A673 (cell line): ENCODE results near the gene CTU2.

ENCODE experiments used
- EZH2 ChIP-seq: fragments of 200-600 bp; sonication (generic); IDR thresholded peaks from 2 replicates; pipeline ENCODE4 v1.6.1; 2017; ENCODE audit warnings: borderline replicate concordance, low read depth, mild to moderate bottlenecking, mixed read lengths, antibody characterized with exemption, low read length; ENCODE audit not compliant: poor library complexity, severe bottlenecking
- TF ChIP-seq, protein P1 (sequence below): fragments of 300-800, 200-600 bp; sonication (generic); conservative IDR thresholded peaks from 2 replicates; pipeline ENCODE4 v1.5.1; 2017; ENCODE audit warnings: low read depth, mild to moderate bottlenecking, antibody characterized with exemption, low read length, moderate library complexity, mixed read lengths

DNA sequence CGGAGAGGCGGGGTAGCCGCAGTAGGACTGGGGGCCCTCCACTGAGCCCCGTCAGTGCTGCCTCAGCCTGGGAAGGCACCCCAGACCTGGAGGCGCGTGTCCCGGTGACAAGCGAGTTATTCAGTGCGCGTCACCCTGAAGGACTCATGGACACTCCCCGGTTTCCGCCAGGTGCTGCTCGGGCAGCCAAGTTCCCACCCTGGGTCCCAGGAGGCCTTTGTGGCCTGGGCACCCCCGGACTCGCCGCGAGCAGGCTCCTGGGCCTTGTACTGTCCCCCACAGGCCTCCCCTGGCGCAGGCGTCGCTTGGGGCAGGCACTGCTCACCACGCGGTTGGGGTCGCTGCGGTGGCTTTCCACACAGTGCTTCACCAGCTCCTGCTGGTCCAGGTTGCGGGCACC, 7.7 kb upstream of the CTU2 start:
- TF ChIP-seq, protein P1, sequence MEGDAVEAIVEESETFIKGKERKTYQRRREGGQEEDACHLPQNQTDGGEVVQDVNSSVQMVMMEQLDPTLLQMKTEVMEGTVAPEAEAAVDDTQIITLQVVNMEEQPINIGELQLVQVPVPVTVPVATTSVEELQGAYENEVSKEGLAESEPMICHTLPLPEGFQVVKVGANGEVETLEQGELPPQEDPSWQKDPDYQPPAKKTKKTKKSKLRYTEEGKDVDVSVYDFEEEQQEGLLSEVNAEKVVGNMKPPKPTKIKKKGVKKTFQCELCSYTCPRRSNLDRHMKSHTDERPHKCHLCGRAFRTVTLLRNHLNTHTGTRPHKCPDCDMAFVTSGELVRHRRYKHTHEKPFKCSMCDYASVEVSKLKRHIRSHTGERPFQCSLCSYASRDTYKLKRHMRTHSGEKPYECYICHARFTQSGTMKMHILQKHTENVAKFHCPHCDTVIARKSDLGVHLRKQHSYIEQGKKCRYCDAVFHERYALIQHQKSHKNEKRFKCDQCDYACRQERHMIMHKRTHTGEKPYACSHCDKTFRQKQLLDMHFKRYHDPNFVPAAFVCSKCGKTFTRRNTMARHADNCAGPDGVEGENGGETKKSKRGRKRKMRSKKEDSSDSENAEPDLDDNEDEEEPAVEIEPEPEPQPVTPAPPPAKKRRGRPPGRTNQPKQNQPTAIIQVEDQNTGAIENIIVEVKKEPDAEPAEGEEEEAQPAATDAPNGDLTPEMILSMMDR, result no peak
- no peak for TF ChIP-seq EZH2
